ENCODE data around the gene PDZD2. TPM values are rescaled to one million over a fixed set of nuclear protein-coding genes. Genes with fewer than 3 reads are reported as not detected.
"Not testable (repeated sequence)": the region's sequence is repeated elsewhere in the genome, so short reads cannot be mapped to it uniquely, and the experiment has no call there.

Gene PDZD2
- total RNA-seq, 1 donor from 2014 or later = 0.65 TPM

- TF ChIP-seq CTCF (conservative IDR thresholded peaks at IDR 0.05) = no peak
- Mint-ChIP-seq H3K27ac (ENCODE audit: unreplicated experiment) (no peak overlapping the region), H3K4me3 (no peak overlapping the region), H3K36me3 (ENCODE audit: low read depth) (no peaks in the 10 kb centered on the region), H3K27me3 (ENCODE audit: low read depth) (no peaks in the 10 kb centered on the region), H3K9me3 (no peaks in the 10 kb centered on the region), H3K4me1 (no peaks in the 10 kb centered on the region)
- no peak for DNase-seq (ENCODE audit: low read depth, low spot score)
Observed at GRCh38 chr5:31730139-31730538, 91.2 kb downstream of the PDZD2 start.

GRCh38 chr5:31731016-31731415 is 92.1 kb downstream of the PDZD2 start:
- H3K27ac Mint-ChIP-seq (ENCODE audit: unreplicated experiment) = no peak overlapping the region
- DNase-seq (ENCODE audit: low read depth, low spot score) = no peak
- TF ChIP-seq CTCF (conservative IDR thresholded peaks at IDR 0.05) = no peak
- no peaks in the 10 kb centered on the region for H3K4me1 Mint-ChIP-seq
- H3K27me3 Mint-ChIP-seq (ENCODE audit: low read depth) = no peaks in the 10 kb centered on the region
- no peak overlapping the region for H3K4me3 Mint-ChIP-seq
- H3K36me3 Mint-ChIP-seq (ENCODE audit: low read depth) = no peaks in the 10 kb centered on the region
- no peaks in the 10 kb centered on the region for H3K9me3 Mint-ChIP-seq

- DNase-seq (ENCODE audit: low read depth, low spot score) = no peak
- TF ChIP-seq CTCF (conservative IDR thresholded peaks at IDR 0.05) = no peak
- Mint-ChIP-seq H3K4me3 (no peak overlapping the region), H3K4me1 (no peaks in the 10 kb centered on the region), H3K27me3 (ENCODE audit: low read depth) (no peaks in the 10 kb centered on the region), H3K27ac (ENCODE audit: unreplicated experiment) (no peak overlapping the region), H3K9me3 (no peaks in the 10 kb centered on the region), H3K36me3 (ENCODE audit: low read depth) (no peaks in the 10 kb centered on the region)
Observed at GRCh38 chr5:31731710-31732301, 92.9 kb downstream of the PDZD2 start.

- not testable (repeated sequence) for H3K4me3 Mint-ChIP-seq; DNase-seq (ENCODE audit: low read depth, low spot score); H3K27ac Mint-ChIP-seq (ENCODE audit: unreplicated experiment); H3K4me1 Mint-ChIP-seq; H3K9me3 Mint-ChIP-seq; H3K36me3 Mint-ChIP-seq (ENCODE audit: low read depth); H3K27me3 Mint-ChIP-seq (ENCODE audit: low read depth)
Observed at GRCh38 chr5:31732821-31733220, 93.9 kb downstream of the PDZD2 start.

- TF ChIP-seq CTCF (conservative IDR thresholded peaks at IDR 0.05) = no peak
- H3K9me3 Mint-ChIP-seq = no peaks in the 10 kb centered on the region
- no peaks in the 10 kb centered on the region for H3K4me1 Mint-ChIP-seq
- no peaks in the 10 kb centered on the region for H3K27me3 Mint-ChIP-seq (ENCODE audit: low read depth)
- no peak for DNase-seq (ENCODE audit: low read depth, low spot score)
- no peak overlapping the region for H3K27ac Mint-ChIP-seq (ENCODE audit: unreplicated experiment)
- H3K4me3 Mint-ChIP-seq = no peak overlapping the region
- H3K36me3 Mint-ChIP-seq (ENCODE audit: low read depth) = no peaks in the 10 kb centered on the region
Observed at GRCh38 chr5:31733371-31733770, 94.4 kb downstream of the PDZD2 start.

- no peak overlapping the region for H3K4me3 Mint-ChIP-seq
- TF ChIP-seq CTCF (conservative IDR thresholded peaks at IDR 0.05) = no peak
- H3K36me3 Mint-ChIP-seq (ENCODE audit: low read depth) = peaks cover 2% of the 10 kb centered on the region
- peaks cover 2% of the 10 kb centered on the region for H3K9me3 Mint-ChIP-seq
- no peaks in the 10 kb centered on the region for H3K4me1 Mint-ChIP-seq
- H3K27ac Mint-ChIP-seq (ENCODE audit: unreplicated experiment) = no peak overlapping the region
- no peaks in the 10 kb centered on the region for H3K27me3 Mint-ChIP-seq (ENCODE audit: low read depth)
- no peak for DNase-seq (ENCODE audit: low read depth, low spot score)
Observed at GRCh38 chr5:31736127-31736526, 97.2 kb downstream of the PDZD2 start.
